GM06990 (cell line): ENCODE results near the gene TTI1.

ENCODE experiments used
- DNase-seq: peaks from one replicate; pipeline ENCODE4 v3.0.0-alpha.2; 2011; ENCODE audit not compliant: insufficient read length; ENCODE audit errors: extremely low read depth
- H3K27me3 ChIP-seq: replicated peaks from 2 replicates; pipeline ENCODE4 v1.6.0; 2011; ENCODE audit warnings: low read length; ENCODE audit not compliant: control insufficient read depth, insufficient read depth
- H3K36me3 ChIP-seq: 2 replicates; pipeline ENCODE4 v1.5.1; 2011; ENCODE audit warnings: low read length; ENCODE audit not compliant: control insufficient read depth, insufficient read depth
- H3K4me3 ChIP-seq: replicated peaks from 2 replicates; pipeline ENCODE4 v1.5.1; 2011; ENCODE audit warnings: low read depth, mild to moderate bottlenecking, control low read depth, low read length
- CTCF ChIP-seq: IDR thresholded peaks from 2 replicates; pipeline ENCODE4 v1.5.1; 2011; ENCODE audit warnings: low read length, control low read depth, mild to moderate bottlenecking, inconsistent platforms; ENCODE audit not compliant: insufficient read depth, poor library complexity, severe bottlenecking

Gene TTI1

GRCh38 chr20:37935435-37935834 is 97.8 kb downstream of the TTI1 start:
- no peak for DNase-seq
- H3K36me3 ChIP-seq, result no peaks in the 10 kb centered on the region
- H3K27me3 ChIP-seq, result peaks cover 2% of the 10 kb centered on the region; the same call in 1 of the 2 replicates
- H3K4me3 ChIP-seq, result no peak overlapping the region
- no peak for TF ChIP-seq CTCF

- DNase-seq, result no peak
- no peak for TF ChIP-seq CTCF
- Histone ChIP-seq H3K36me3 (no peaks in the 10 kb centered on the region), H3K4me3 (no peak overlapping the region), H3K27me3 (peaks cover 2% of the 10 kb centered on the region; the same call in 1 of the 2 replicates)
Measured at GRCh38 chr20:37934634-37935375, 98.5 kb downstream of the TTI1 start.

- Histone ChIP-seq H3K27me3 (peaks cover 2% of the 10 kb centered on the region; the same call in 1 of the 2 replicates), H3K36me3 (no peaks in the 10 kb centered on the region), H3K4me3 (no peak overlapping the region)
- no peak for TF ChIP-seq CTCF
- DNase-seq, result no peak
Measured at GRCh38 chr20:37933786-37934633, 99.2 kb downstream of the TTI1 start.
